Osteocyte (in vitro differentiated cells): ENCODE results near the gene PRUNE2. TPM values are rescaled to one million over a fixed set of nuclear protein-coding genes. Genes with fewer than 3 reads are reported as not detected.

Source experiments
- DNase-seq: peaks from one replicate; pipeline ENCODE4 v3.0.0; 2021; ENCODE audit warnings: mixed read lengths; ENCODE audit not compliant: unreplicated experiment; ENCODE audit errors: extremely low spot score
- H3K27ac Mint-ChIP-seq: one replicate; pipeline ENCODE4 v1.8.0; 2021; ENCODE audit warnings: mild to moderate bottlenecking, mixed read lengths; ENCODE audit not compliant: unreplicated experiment
- H3K27me3 Mint-ChIP-seq: one replicate; pipeline ENCODE4 v1.8.0; 2021; ENCODE audit warnings: mixed read lengths; ENCODE audit not compliant: unreplicated experiment
- H3K36me3 Mint-ChIP-seq: one replicate; pipeline ENCODE4 v1.8.0; 2021; ENCODE audit warnings: mixed read lengths; ENCODE audit not compliant: unreplicated experiment
- H3K4me1 Mint-ChIP-seq: one replicate; pipeline ENCODE4 v1.8.0; 2021; ENCODE audit warnings: mixed read lengths; ENCODE audit not compliant: unreplicated experiment
- H3K4me3 Mint-ChIP-seq: one replicate; pipeline ENCODE4 v1.8.0; 2021; ENCODE audit warnings: mild to moderate bottlenecking, moderate library complexity, mixed read lengths; ENCODE audit not compliant: unreplicated experiment
- H3K9me3 Mint-ChIP-seq: one replicate; pipeline ENCODE4 v1.8.0; 2021; ENCODE audit warnings: mixed read lengths; ENCODE audit not compliant: unreplicated experiment
- CTCF ChIP-seq: fragments of 200-600 bp; sonication (generic); IDR thresholded peaks from 2 replicates; pipeline ENCODE4 v1.5.0; 2021; ENCODE audit warnings: antibody characterized with exemption, mild to moderate bottlenecking, moderate library complexity
- total RNA-seq: library from RNA; stranded (reverse); gene quantifications from 2 replicates; pipeline ENCODE4 v1.2.1, GENCODE V29; 2021

PRUNE2 gene
- total RNA-seq, 1 donor from 2014 or later, result 1.0 TPM

DNA sequence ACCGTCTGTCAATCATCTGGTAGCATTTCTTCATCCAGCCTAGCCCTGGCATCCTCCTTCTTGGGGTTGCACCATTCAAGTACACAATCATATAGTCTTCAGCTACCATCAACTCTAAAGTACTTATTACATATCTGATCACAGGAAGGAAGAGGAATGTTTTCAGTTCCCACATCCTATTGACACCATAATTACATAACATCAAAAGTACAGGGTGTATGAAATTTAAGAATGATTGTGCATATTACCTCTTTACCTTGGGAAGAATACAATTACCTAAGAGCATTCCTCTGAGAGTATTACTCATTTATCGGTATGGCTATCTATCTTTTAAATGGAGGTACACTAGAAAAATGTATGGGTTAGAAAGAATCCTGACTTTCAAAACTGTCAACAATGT, 268.5 kb downstream of the PRUNE2 start:
- H3K9me3 Mint-ChIP-seq, result no peaks in the 10 kb centered on the region
- H3K27ac Mint-ChIP-seq, result no peak overlapping the region
- peaks cover 2% of the 10 kb centered on the region for H3K4me1 Mint-ChIP-seq
- no peaks in the 10 kb centered on the region for H3K36me3 Mint-ChIP-seq
- DNase-seq, result no peak
- TF ChIP-seq CTCF, result no peak
- no peak overlapping the region for H3K4me3 Mint-ChIP-seq
- no peaks in the 10 kb centered on the region for H3K27me3 Mint-ChIP-seq

DNA sequence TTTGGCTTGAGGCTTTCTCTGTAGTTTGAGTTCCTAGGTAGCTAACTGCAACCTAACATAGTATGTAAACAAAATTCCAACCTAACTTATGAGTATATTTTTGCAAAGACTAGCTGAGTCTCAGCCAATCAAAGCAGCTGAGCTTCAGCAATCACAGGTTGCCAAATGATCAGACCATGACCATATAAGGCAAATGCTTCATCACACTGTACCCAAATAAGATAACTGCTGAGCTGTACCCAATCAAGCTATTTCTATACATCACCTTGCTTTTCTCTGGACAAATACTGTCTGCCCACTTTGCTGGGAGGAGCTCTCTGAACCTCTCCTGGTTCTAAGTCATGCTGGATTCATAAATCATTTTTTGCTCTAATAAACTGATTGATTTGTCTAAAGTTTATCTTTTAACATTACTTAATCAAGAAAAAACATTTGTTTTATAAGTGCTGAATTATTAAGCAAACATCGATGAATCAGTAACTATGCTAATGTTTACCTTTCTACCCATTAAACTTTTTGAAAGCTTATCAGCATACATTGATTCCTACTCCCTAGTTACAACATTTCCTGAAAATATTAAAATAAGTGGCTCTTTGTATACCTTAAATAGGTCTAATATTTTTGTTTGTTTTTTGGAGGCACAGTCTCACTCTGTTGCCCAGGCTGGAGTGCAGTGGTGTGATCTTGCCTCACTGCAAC, 271.4 kb downstream of the PRUNE2 start:
- no peak overlapping the region for H3K27ac Mint-ChIP-seq
- no peak for TF ChIP-seq CTCF
- no peaks in the 10 kb centered on the region for H3K9me3 Mint-ChIP-seq
- no peak for DNase-seq
- peaks cover 2% of the 10 kb centered on the region for H3K4me1 Mint-ChIP-seq
- no peak overlapping the region for H3K4me3 Mint-ChIP-seq
- no peaks in the 10 kb centered on the region for H3K36me3 Mint-ChIP-seq
- no peaks in the 10 kb centered on the region for H3K27me3 Mint-ChIP-seq

- Mint-ChIP-seq H3K27me3 (no peaks in the 10 kb centered on the region), H3K27ac (no peak overlapping the region), H3K36me3 (no peaks in the 10 kb centered on the region), H3K4me1 (no peaks in the 10 kb centered on the region), H3K4me3 (no peak overlapping the region), H3K9me3 (no peaks in the 10 kb centered on the region)
- TF ChIP-seq CTCF, result no peak
- DNase-seq, result no peak
Observed at GRCh38 chr9:76630916-76631315, 275.0 kb downstream of the PRUNE2 start.

GRCh38 chr9:76629205-76629990, 276.5 kb downstream of the PRUNE2 start:
- no peak for TF ChIP-seq CTCF
- Mint-ChIP-seq H3K27me3 (no peaks in the 10 kb centered on the region), H3K9me3 (no peaks in the 10 kb centered on the region), H3K27ac (no peak overlapping the region), H3K4me3 (no peak overlapping the region), H3K4me1 (peaks cover 5% of the 10 kb centered on the region), H3K36me3 (no peaks in the 10 kb centered on the region)
- DNase-seq, result no peak

DNA sequence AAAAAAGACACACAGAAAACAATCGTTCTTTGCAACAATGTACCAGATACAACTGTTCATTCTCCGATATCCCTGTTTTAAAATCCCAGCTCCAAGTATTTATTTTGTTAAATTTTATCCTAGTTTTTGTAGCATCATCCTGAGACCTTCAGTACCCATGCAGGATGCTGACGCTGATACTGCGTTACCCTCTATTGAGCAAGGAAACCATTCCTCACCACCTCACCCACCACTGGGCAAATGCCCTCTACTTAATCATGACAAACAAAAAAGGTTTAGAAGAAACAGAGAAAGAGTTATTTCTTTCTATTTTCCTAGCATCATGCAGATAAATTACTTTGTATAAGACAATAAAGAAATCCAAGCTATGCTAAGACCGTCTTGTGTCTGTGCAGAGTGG, 277.8 kb downstream of the PRUNE2 start:
- no peak overlapping the region for H3K4me3 Mint-ChIP-seq
- H3K9me3 Mint-ChIP-seq, result no peaks in the 10 kb centered on the region
- H3K27me3 Mint-ChIP-seq, result no peaks in the 10 kb centered on the region
- H3K4me1 Mint-ChIP-seq, result peaks cover 10% of the 10 kb centered on the region
- no peaks in the 10 kb centered on the region for H3K36me3 Mint-ChIP-seq
- H3K27ac Mint-ChIP-seq, result no peak overlapping the region
- DNase-seq, result no peak
- no peak for TF ChIP-seq CTCF
